Stimulated activated CD8-positive, alpha-beta memory T cell treated with anti-CD3 and anti-CD28 coated beads, Interleukin-4, amount 100 ng/mL, for 1 hour (primary cell): Measurements from ENCODE around the gene DNAH1.
"Not testable (repeated sequence)": the region's sequence is repeated elsewhere in the genome, so short reads cannot be mapped to it uniquely, and the experiment has no call there.

Source experiments
- DNase-seq, 2 donors: peaks; one replicate each; pipeline ENCODE4 v3.0.0-alpha.2; 2020; ENCODE audit warnings: low read depth in 2 of 2, low spot score in 1 of 2

Gene DNAH1

GRCh38 chr3:52331906-52332305 is 15.8 kb downstream of the DNAH1 start:
- DNase-seq = no peak

- DNase-seq = no peak
Measured at GRCh38 chr3:52333869-52334557, 17.9 kb downstream of the DNAH1 start.

GRCh38 chr3:52338131-52338530 is 22.0 kb downstream of the DNAH1 start:
- not testable (repeated sequence) for DNase-seq

- peak; percentile 6 to 8 for DNase-seq
Measured at GRCh38 chr3:52339612-52340011, 23.5 kb downstream of the DNAH1 start.

- no peak for DNase-seq
Measured at GRCh38 chr3:52341123-52341522, 25.0 kb downstream of the DNAH1 start.

GRCh38 chr3:52343946-52344600 is 28.0 kb downstream of the DNAH1 start:
- DNase-seq = no peak

- DNase-seq = no peak
Measured at GRCh38 chr3:52345521-52346109, 29.5 kb downstream of the DNAH1 start.

- no peak for DNase-seq
Measured at GRCh38 chr3:52346623-52347530, 30.8 kb downstream of the DNAH1 start.

- DNase-seq = no peak
Measured at GRCh38 chr3:52347716-52348635, 31.9 kb downstream of the DNAH1 start.

GRCh38 chr3:52349131-52349530 is 33.0 kb downstream of the DNAH1 start:
- no peak for DNase-seq

GRCh38 chr3:52349611-52350395 is 33.7 kb downstream of the DNAH1 start:
- no peak for DNase-seq

GRCh38 chr3:52350416-52350815 is 34.3 kb downstream of the DNAH1 start:
- DNase-seq = no peak

- DNase-seq = no peak
Measured at GRCh38 chr3:52350981-52351761, 35.1 kb downstream of the DNAH1 start.

GRCh38 chr3:52351762-52352368 is 35.7 kb downstream of the DNAH1 start:
- no peak for DNase-seq

- DNase-seq = no peak
Measured at GRCh38 chr3:52352566-52352965, 36.4 kb downstream of the DNAH1 start.

- DNase-seq = no peak
Measured at GRCh38 chr3:52353291-52353855, 37.3 kb downstream of the DNAH1 start.

GRCh38 chr3:52354676-52355075 is 38.6 kb downstream of the DNAH1 start:
- DNase-seq = no peak

- no peak for DNase-seq
Measured at GRCh38 chr3:52355526-52355925, 39.4 kb downstream of the DNAH1 start.
